ENCODE data around the gene CARF.
"Not testable (repeated sequence)": the region's sequence is repeated elsewhere in the genome, so short reads cannot be mapped to it uniquely, and the experiment has no call there.

Gene CARF

GRCh38 chr2:202934456-202934855, 22.4 kb downstream of the CARF start:
- DNase-seq (ENCODE audit: low read depth) = no peak

DNA sequence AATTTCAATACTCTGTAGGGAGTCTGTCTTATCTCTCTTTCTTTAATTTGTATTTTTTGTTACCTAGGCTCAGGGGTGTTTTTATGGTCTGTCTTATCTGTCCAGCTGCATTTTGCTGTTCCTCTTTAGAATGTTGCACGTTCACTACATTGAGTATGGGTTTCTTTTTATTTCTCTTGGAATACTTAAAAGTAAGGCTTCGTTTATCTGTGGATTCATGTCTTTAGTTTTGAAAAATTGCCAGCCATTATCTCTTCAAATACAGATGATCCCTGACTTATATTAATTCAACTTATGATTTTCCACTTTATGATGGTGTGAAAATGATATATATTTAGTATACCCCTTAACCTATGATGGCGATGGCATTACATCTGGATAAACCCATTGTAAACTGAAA, 26.9 kb downstream of the CARF start:
- DNase-seq (ENCODE audit: low read depth) = no peak

- DNase-seq (ENCODE audit: low read depth) = peak; percentile 60
These were observed 29.7 kb downstream of the CARF start for GRCh38 chr2:202941771-202942170.

DNA sequence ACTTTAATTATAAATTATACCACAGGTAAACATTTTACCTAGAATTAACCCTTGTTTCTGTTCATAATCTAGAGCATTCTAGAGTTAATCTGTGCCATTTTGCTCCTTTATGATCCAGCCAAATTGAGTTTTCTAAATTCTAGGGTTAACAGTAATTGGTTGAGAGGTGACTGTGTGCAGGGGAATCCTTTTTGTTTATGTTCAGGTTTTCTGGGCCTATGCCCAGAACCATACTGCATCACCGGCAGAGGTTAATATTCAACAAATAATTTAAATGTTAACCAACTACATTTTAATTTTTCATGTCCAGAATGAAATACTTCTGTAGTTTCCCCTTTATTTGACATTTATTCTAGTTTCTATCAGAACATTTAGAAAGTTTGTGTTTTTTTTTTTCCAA, 32.3 kb downstream of the CARF start:
- no peak for DNase-seq (ENCODE audit: low read depth)

- DNase-seq (ENCODE audit: low read depth) = no peak
These were observed 32.7 kb downstream of the CARF start for GRCh38 chr2:202944816-202945215.

GRCh38 chr2:202945497-202945896, 33.4 kb downstream of the CARF start:
- no peak for DNase-seq (ENCODE audit: low read depth)

- not testable (repeated sequence) for DNase-seq (ENCODE audit: low read depth)
These were observed 37.3 kb downstream of the CARF start for GRCh38 chr2:202949333-202949732.

GRCh38 chr2:202950592-202950991, 38.5 kb downstream of the CARF start:
- DNase-seq (ENCODE audit: low read depth) = no peak

- no peak for DNase-seq (ENCODE audit: low read depth)
These were observed 48.4 kb downstream of the CARF start for GRCh38 chr2:202960524-202960923.

DNA sequence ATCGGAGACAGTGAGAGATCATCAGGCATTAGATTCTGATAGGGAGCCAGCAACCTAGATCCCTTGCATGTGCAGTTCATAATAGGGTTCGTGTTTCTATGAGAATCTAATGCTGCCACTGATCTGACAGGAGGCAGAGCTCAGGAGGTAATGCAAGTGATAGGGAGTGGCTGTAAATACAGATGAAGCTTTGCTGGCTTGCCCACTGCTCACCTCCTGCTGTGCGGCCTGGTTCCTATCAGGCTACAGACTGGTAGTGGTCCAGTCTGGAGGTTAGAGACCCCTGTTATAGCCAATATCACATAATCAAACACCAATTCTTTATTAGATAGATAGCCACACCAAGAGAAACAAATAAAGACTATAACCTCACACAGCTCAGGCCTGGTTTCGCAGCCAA, 51.6 kb downstream of the CARF start:
- no peak for DNase-seq (ENCODE audit: low read depth)

DNA sequence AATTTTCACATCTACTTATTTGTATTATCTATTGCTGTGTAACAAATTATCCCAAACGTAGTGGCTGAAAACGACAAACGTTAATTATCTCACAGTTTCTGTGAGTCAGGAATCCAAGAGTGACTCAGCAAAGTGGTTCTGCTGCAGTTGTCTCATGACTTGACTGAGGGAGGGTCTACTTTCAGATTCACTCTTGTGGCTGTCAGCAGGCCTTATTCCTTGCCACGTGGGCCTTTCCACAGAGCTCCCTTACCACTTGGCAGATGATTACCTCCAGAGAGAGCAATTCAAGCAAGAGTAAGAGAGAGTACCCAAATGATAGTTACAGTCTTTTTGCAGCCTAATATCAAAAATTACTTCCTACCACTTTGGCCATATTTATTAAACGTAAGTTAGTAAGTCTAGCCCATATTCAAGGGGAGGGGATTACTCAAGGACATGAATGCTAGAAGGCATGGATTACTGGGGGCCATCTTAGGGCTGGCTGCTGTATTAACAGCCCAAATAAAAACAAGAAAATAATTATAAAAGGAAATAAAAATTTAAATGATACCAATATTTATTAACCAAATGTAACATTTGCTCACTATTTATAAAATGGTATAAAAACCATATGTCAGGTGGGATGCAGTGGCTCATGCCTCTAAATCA, 53.9 kb downstream of the CARF start:
- DNase-seq (ENCODE audit: low read depth) = peak; percentile 50

GRCh38 chr2:202969404-202969803, 57.3 kb downstream of the CARF start:
- DNase-seq (ENCODE audit: low read depth) = not testable (repeated sequence)

- no peak for DNase-seq (ENCODE audit: low read depth)
These were observed 64.7 kb downstream of the CARF start for GRCh38 chr2:202976809-202977208.

DNA sequence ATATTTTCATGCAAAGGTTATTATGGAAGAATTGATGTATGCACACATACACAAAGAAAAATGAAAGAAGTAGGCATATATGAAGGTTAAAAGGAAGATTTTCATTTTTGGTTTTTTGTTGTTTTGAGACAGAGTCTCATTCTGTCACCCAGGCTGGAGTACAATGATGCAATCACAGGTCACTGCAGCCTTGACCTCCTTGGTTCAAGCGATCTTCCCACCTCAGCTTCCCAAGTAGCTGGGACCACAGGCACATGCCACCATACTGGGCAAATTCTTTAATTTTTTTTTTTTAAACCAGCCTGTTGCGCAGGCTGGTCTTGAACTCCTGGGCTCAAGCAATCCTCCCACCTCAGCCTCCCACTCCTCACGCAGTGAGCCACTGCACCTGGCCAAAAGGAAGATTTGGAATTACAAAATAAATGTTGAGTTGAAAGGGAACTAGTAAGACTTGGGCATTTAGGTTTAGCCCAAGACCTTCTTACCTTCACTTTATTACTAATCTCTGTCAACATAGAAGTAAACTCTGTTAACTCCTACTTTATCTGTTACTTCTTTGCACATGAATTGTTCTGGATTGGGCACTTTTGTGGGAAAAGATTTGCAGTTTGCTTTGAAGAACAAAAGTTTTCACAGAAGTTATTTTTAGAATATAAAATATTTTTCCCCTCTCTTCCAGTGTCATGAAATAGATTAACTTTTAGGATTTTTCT, 70.9 kb downstream of the CARF start:
- DNase-seq (ENCODE audit: low read depth) = no peak

GRCh38 chr2:202989749-202990148, 77.7 kb downstream of the CARF start:
- DNase-seq (ENCODE audit: low read depth) = no peak

- DNase-seq (ENCODE audit: low read depth) = no peak
These were observed 78.4 kb downstream of the CARF start for GRCh38 chr2:202990501-202990900.

- DNase-seq (ENCODE audit: low read depth) = not testable (repeated sequence)
These were observed 85.0 kb downstream of the CARF start for GRCh38 chr2:202997113-202997512.

DNA sequence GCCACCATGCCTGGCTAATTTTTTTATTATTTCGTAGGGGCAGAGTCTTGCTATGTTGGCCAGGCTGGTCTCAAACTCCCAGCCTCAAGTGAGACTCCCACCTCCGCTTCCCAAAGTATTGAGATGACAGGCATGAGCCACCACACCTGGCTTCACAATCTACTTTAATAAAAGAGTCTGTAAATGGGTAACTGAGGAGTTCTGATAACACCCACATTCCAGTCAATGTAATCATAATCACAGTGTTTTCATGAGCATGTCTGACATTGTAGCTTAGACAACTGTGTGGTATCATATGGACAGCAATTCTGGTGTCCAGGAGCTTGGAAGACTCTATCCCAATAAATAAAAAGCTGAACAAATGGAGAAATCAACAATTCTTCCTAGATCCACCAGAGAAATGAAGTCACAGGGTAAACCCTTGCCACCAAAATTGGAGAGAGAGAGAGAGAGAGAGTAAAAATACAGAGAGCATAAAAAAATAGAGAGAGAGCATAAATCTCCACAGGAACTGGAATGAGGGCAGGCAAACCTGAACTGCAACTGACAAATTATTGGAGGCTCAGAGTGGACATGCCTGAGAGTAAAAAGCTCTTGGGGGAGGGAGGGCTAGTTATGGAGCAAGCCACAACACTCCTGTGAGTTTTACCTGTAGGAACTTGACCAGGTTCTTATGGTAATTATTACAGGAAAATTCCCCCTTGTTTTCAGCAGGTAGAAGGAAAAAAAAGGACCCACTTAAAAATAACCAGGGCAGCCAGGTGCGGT, 90.2 kb downstream of the CARF start:
- no peak for DNase-seq (ENCODE audit: low read depth)

DNA sequence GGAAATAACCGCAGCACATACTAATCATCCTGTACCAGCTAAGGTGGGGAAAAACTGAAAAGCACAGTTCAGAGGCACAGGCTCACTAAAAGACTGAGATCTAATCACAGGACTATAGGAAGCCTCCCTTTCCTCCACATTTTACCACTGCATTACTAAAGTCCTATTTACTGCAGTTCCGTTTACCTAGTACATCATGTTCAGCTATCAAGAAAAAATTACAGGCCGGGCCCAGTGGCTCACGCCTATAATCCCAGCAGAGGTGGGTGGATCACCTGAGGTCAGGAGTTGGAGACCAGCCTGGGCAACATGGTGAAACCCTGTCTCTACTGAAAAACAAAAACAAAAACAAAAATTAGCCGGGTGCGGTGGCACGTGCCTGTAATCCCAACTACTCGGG, 91.6 kb downstream of the CARF start:
- DNase-seq (ENCODE audit: low read depth) = no peak

DNA sequence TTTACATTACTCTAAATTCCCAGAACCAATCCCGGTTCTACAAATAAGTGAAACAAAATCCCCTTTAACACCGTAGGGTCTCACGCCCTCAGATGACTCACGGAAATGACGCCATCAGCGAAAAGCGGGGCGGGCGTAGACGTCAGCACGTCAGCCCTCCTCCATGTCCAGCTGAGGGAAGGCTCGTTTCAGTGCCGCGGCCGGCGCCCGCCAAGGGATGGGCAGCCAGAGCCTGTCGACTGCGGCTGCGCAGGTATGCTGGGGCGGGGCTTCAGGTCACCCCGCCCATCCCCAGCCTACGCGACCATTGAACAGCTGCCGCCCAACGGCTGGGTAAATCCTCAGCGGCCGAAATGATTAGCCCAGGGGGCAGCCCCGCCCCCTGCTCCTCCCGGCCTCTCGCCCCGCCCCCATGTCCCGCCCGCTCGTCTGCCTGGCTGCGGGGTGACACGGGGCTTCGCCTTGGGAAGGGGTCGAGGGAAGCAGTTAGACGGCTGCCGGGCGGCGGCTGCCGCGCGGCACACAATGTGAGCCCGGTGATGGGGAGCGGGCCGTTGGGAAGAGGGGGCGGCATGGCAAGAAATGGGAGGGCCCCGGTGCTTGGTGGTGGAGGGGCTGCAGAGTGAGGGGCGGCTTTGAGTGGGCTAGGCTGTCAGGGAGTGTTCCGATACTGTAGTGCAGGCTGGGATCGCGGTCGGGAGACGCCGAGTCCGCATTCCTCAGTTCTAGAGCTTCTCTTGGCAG, 102.6 kb downstream of the CARF start, which contains the start of gene NBEAL1:
Gene NBEAL1 (plus strand): TSS at position 420 of the 744 bp plus-strand sequence. CDS start 1,510 bp downstream, outside the sequence.
- DNase-seq (ENCODE audit: low read depth) = peak; percentile 95

DNA sequence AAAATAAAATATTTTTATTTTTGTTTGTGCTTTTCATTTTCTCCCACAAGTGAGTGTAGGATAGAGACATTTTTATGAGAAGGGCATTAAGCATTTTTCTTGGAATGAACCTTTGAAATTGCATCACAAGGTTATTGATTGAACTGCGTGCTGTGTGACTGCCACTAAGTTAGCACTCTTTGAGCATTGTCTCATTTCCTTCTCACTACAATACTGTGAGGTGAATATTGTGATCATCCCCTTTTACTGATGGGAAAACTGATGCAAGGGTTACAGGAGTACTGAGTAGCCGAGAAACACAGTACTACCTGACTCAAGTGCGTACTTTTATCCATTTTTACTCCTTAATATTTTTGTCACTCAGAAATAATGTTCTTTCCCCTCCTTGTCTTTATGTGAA, 104.6 kb downstream of the CARF start:
- DNase-seq (ENCODE audit: low read depth) = no peak

DNA sequence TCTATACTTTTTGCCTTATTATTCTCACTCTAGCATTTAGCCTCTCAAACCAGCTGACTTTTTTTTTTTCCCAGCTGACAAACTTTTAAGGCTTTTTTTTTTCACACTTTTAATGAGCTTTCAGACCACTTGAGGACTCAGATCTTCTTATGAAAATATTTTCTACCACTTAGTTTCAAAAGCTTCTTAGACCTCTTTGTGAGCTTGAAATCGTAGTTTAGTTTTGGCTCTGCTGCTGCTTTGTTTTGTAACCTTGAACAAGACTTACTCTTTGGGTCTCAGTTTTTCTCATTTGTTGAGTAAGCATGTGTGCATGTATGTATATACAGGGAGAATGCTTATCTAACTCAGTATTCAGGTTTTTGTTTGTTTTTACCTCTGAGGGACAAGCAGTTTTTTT, 106.1 kb downstream of the CARF start:
- DNase-seq (ENCODE audit: low read depth) = no peak
